ENCODE data around the gene PCED1B. TPM values are rescaled to one million over a fixed set of nuclear protein-coding genes. Genes with fewer than 3 reads are reported as not detected.

Gene PCED1B
- total RNA-seq, 1 experiment from 2014 or later, result not detected

- no peaks in the 10 kb centered on the region for H3K9me3 ChIP-seq
- no peaks in the 10 kb centered on the region for H3K27me3 ChIP-seq
- H3K36me3 ChIP-seq, result no peaks in the 10 kb centered on the region
- DNase-seq, result no peak
- H3K4me3 ChIP-seq, result no peak overlapping the region
These were observed 166.2 kb downstream of the PCED1B start for GRCh38 chr12:47245623-47246022.

GRCh38 chr12:47247418-47247817 lies 168.0 kb downstream of the PCED1B start:
- Histone ChIP-seq H3K27me3 (no peaks in the 10 kb centered on the region), H3K9me3 (peaks cover 5% of the 10 kb centered on the region; the same call in 1 of the 2 replicates), H3K36me3 (no peaks in the 10 kb centered on the region), H3K4me3 (no peak overlapping the region)
- DNase-seq, result peak; percentile 91

- no peak for DNase-seq
- Histone ChIP-seq H3K9me3 (peaks cover 5% of the 10 kb centered on the region; the same call in 1 of the 2 replicates), H3K36me3 (no peaks in the 10 kb centered on the region), H3K27me3 (no peaks in the 10 kb centered on the region), H3K4me3 (no peak overlapping the region)
These were observed 169.7 kb downstream of the PCED1B start for GRCh38 chr12:47249082-47249481.

- Histone ChIP-seq H3K27me3 (no peaks in the 10 kb centered on the region), H3K36me3 (no peaks in the 10 kb centered on the region), H3K9me3 (peaks cover 5% of the 10 kb centered on the region; the same call in 1 of the 2 replicates), H3K4me3 (no peak overlapping the region)
- peak; percentile 33 for DNase-seq
These were observed 170.4 kb downstream of the PCED1B start for GRCh38 chr12:47249719-47250357.

GRCh38 chr12:47251919-47252318 lies 172.5 kb downstream of the PCED1B start:
- Histone ChIP-seq H3K27me3 (no peaks in the 10 kb centered on the region), H3K4me3 (no peak overlapping the region), H3K9me3 (peaks cover 5% of the 10 kb centered on the region; the same call in 1 of the 2 replicates), H3K36me3 (no peaks in the 10 kb centered on the region)
- DNase-seq, result no peak

- Histone ChIP-seq H3K9me3 (no peaks in the 10 kb centered on the region), H3K36me3 (no peaks in the 10 kb centered on the region), H3K27me3 (no peaks in the 10 kb centered on the region), H3K4me3 (no peak overlapping the region)
- no peak for DNase-seq
These were observed 185.5 kb downstream of the PCED1B start for GRCh38 chr12:47264951-47265350.

- Histone ChIP-seq H3K36me3 (no peaks in the 10 kb centered on the region), H3K27me3 (no peaks in the 10 kb centered on the region), H3K4me3 (no peak overlapping the region), H3K9me3 (no peaks in the 10 kb centered on the region)
- DNase-seq, result no peak
These were observed 186.0 kb downstream of the PCED1B start for GRCh38 chr12:47265391-47265790.

- Histone ChIP-seq H3K4me3 (no peak overlapping the region), H3K36me3 (no peaks in the 10 kb centered on the region), H3K9me3 (no peaks in the 10 kb centered on the region), H3K27me3 (no peaks in the 10 kb centered on the region)
- DNase-seq, result peak; percentile 17
These were observed 188.2 kb downstream of the PCED1B start for GRCh38 chr12:47267571-47267970.

- no peak overlapping the region for H3K4me3 ChIP-seq
- H3K9me3 ChIP-seq, result no peaks in the 10 kb centered on the region
- H3K27me3 ChIP-seq, result no peaks in the 10 kb centered on the region
- no peak for DNase-seq
- no peaks in the 10 kb centered on the region for H3K36me3 ChIP-seq
These were observed 189.4 kb downstream of the PCED1B start for GRCh38 chr12:47268501-47269454.

GRCh38 chr12:47269916-47270315 lies 190.5 kb downstream of the PCED1B start:
- Histone ChIP-seq H3K27me3 (no peaks in the 10 kb centered on the region), H3K36me3 (no peaks in the 10 kb centered on the region), H3K9me3 (no peaks in the 10 kb centered on the region), H3K4me3 (no peak overlapping the region)
- DNase-seq, result no peak

GRCh38 chr12:47270782-47271664 lies 191.6 kb downstream of the PCED1B start:
- Histone ChIP-seq H3K36me3 (no peaks in the 10 kb centered on the region), H3K4me3 (no peak overlapping the region), H3K27me3 (no peaks in the 10 kb centered on the region), H3K9me3 (no peaks in the 10 kb centered on the region)
- peak; percentile 73 for DNase-seq

GRCh38 chr12:47271800-47272239 lies 192.4 kb downstream of the PCED1B start:
- DNase-seq, result no peak
- Histone ChIP-seq H3K4me3 (no peak overlapping the region), H3K9me3 (no peaks in the 10 kb centered on the region), H3K36me3 (no peaks in the 10 kb centered on the region), H3K27me3 (no peaks in the 10 kb centered on the region)

- H3K9me3 ChIP-seq, result no peaks in the 10 kb centered on the region
- H3K27me3 ChIP-seq, result no peaks in the 10 kb centered on the region
- H3K4me3 ChIP-seq, result no peak overlapping the region
- no peaks in the 10 kb centered on the region for H3K36me3 ChIP-seq
- no peak for DNase-seq
These were observed 193.2 kb downstream of the PCED1B start for GRCh38 chr12:47272412-47273190.

GRCh38 chr12:47273191-47273626 lies 193.8 kb downstream of the PCED1B start:
- Histone ChIP-seq H3K9me3 (no peaks in the 10 kb centered on the region), H3K36me3 (no peaks in the 10 kb centered on the region), H3K27me3 (no peaks in the 10 kb centered on the region), H3K4me3 (no peak overlapping the region)
- DNase-seq, result no peak

GRCh38 chr12:47274760-47275159 lies 195.3 kb downstream of the PCED1B start:
- DNase-seq, result no peak
- no peaks in the 10 kb centered on the region for H3K36me3 ChIP-seq
- H3K9me3 ChIP-seq, result no peaks in the 10 kb centered on the region
- no peak overlapping the region for H3K4me3 ChIP-seq
- H3K27me3 ChIP-seq, result no peaks in the 10 kb centered on the region

GRCh38 chr12:47276253-47276620 lies 196.8 kb downstream of the PCED1B start:
- no peaks in the 10 kb centered on the region for H3K36me3 ChIP-seq
- H3K9me3 ChIP-seq, result no peaks in the 10 kb centered on the region
- no peak overlapping the region for H3K4me3 ChIP-seq
- DNase-seq, result no peak
- H3K27me3 ChIP-seq, result no peaks in the 10 kb centered on the region
